Stimulated activated CD4-positive, alpha-beta T cell treated with anti-CD3 and anti-CD28 coated beads, Interleukin-1b, Interleukin-23, amount 100 ng/mL, for 1 hour (primary cell): ENCODE data around the gene GPR142.

ENCODE experiments used
- DNase-seq, 2 donors: peaks; one replicate each; pipeline ENCODE4 v3.0.0-alpha.2; 2020; ENCODE audit warnings: low read depth in 2 of 2

GPR142 gene

GRCh38 chr17:74344658-74345057 lies 22.6 kb upstream of the GPR142 start:
- DNase-seq: no peak

GRCh38 chr17:74345433-74346241 lies 21.7 kb upstream of the GPR142 start:
- DNase-seq: no peak

- no peak for DNase-seq
Measured at GRCh38 chr17:74347646-74348045, 19.7 kb upstream of the GPR142 start.

- DNase-seq: no peak
Measured at GRCh38 chr17:74349120-74349519, 18.2 kb upstream of the GPR142 start.

GRCh38 chr17:74350486-74350885 lies 16.8 kb upstream of the GPR142 start:
- DNase-seq: no peak

- no peak for DNase-seq
Measured at GRCh38 chr17:74351552-74352210, 15.6 kb upstream of the GPR142 start.

- DNase-seq: no peak
Measured at GRCh38 chr17:74353446-74354060, 13.8 kb upstream of the GPR142 start.

GRCh38 chr17:74354123-74354522 lies 13.2 kb upstream of the GPR142 start:
- peak in 1 of 2 donors; percentile 10 for DNase-seq

- DNase-seq: no peak
Measured at GRCh38 chr17:74354561-74354960, 12.7 kb upstream of the GPR142 start.

GRCh38 chr17:74355065-74355464 lies 12.2 kb upstream of the GPR142 start:
- DNase-seq: no peak

- no peak for DNase-seq
Measured at GRCh38 chr17:74356646-74357465, 10.4 kb upstream of the GPR142 start.

GRCh38 chr17:74357466-74357809 lies 9.9 kb upstream of the GPR142 start:
- no peak for DNase-seq

- no peak for DNase-seq
Measured at GRCh38 chr17:74358697-74359096, 8.6 kb upstream of the GPR142 start.

- no peak for DNase-seq
Measured at GRCh38 chr17:74359916-74360315, 7.4 kb upstream of the GPR142 start.

- no peak for DNase-seq
Measured at GRCh38 chr17:74360899-74361229, 6.4 kb upstream of the GPR142 start.

GRCh38 chr17:74361230-74362068 lies 5.9 kb upstream of the GPR142 start, which contains the start of gene BTBD17:
TSS of gene BTBD17 (minus strand) at chr17:74361868. CDS start at chr17:74361819, 49 bp downstream.
- DNase-seq: no peak

GRCh38 chr17:74362069-74362405 lies 5.3 kb upstream of the GPR142 start:
- no peak for DNase-seq

- no peak for DNase-seq
Measured at GRCh38 chr17:74362810-74363498, 4.4 kb upstream of the GPR142 start.

- DNase-seq: peak; percentile 45 to 65
Measured at GRCh38 chr17:74368341-74369081, 1.2 kb downstream of the GPR142 start.

- DNase-seq: peak; percentile 17 to 57
Measured at GRCh38 chr17:74369221-74369620, 1.9 kb downstream of the GPR142 start.
